SK-N-MC (cell line): Measurements from ENCODE around the gene OTUD7B.
"Not testable (repeated sequence)": the region's sequence is repeated elsewhere in the genome, so short reads cannot be mapped to it uniquely, and the experiment has no call there.

Experiments used
- EZH2 ChIP-seq: fragments of 200-600 bp; sonication (generic); IDR thresholded peaks from one replicate; pipeline ENCODE4 v1.6.1; 2017; ENCODE audit warnings: antibody characterized with exemption
- POLR2AphosphoS5 ChIP-seq: IDR thresholded peaks from 2 replicates; pipeline ENCODE4 v1.6.1; 2012; ENCODE audit warnings: mild to moderate bottlenecking, low read depth, low read length, borderline replicate concordance

- TF ChIP-seq EZH2, POLR2AphosphoS5: not testable (repeated sequence)
These were observed 53.0 kb downstream of the OTUD7B start for GRCh38 chr1:149957548-149957947.
